Hindlimb muscle (tissue), 1 donor: Measurements from ENCODE around the gene ZBTB43. TPM values are rescaled to one million over a fixed set of nuclear protein-coding genes. Genes with fewer than 3 reads are reported as not detected.

Source experiments
- polyA plus RNA-seq: library from polyadenylated mRNA; unstranded; fragments of 120-200 nt; gene quantifications from one replicate; pipeline ENCODE4 v1.2.1, GENCODE V29; 2013; ENCODE audit not compliant: insufficient read length

Gene ZBTB43
- polyA plus RNA-seq, 1 donor: 16.2 TPM

Other genes with a start within 250 kb of the ZBTB43 start
- 0.28 TPM for gene LMX1B, start 191.1 kb upstream of the ZBTB43 start, polyA plus RNA-seq
- gene ZBTB34, start 55.6 kb downstream of the ZBTB43 start, polyA plus RNA-seq: 11.0 TPM
- 6.7 TPM for gene RALGPS1, start 109.7 kb downstream of the ZBTB43 start, polyA plus RNA-seq